PC-3 (cell line): ENCODE results near the gene PDGFRA. TPM values are rescaled to one million over a fixed set of nuclear protein-coding genes. Genes with fewer than 3 reads are reported as not detected.

ENCODE experiments used
- ATAC-seq: fragments of 200-7000 bp; cut with Tn5 transposase; 2 replicates; pipeline ENCODE4 v1.9.1; 2020; ENCODE audit warnings: mild to moderate bottlenecking, moderate library complexity
- BruUV-seq: library from RNA; stranded (reverse); fragments of 400-500 nt; replicated peaks from 2 replicates; lab custom pipeline; 2021; lab: Mats Ljungman, UMichigan
- CTCF ChIA-PET: fragments of 300-600 bp; sonication (Branson Sonifier 250); formaldehyde crosslinking; loops from one replicate; lab custom pipeline; 2022; ENCODE audit warnings: antibody characterized with exemption; lab: Charles Lee
- POLR2A ChIA-PET: fragments of 300-600 bp; sonication (Branson Sonifier 250); formaldehyde crosslinking; loops from one replicate; lab custom pipeline; 2022; ENCODE audit warnings: antibody characterized with exemption; ENCODE audit not compliant: unreplicated experiment; lab: Charles Lee
- DNase-seq: peaks from one replicate; pipeline ENCODE4 v3.0.0-alpha.2; 2015
- H2AFZ ChIP-seq: fragments of 300-600 bp; sonication (generic); 2 replicates; pipeline ENCODE4 v1.6.0; 2016; ENCODE audit warnings: antibody characterized with exemption, low read length
- H3F3A ChIP-seq: fragments of 300-600 bp; sonication (generic); one replicate; pipeline ENCODE4 v1.6.0; 2017; ENCODE audit warnings: antibody characterized with exemption, low read length, control low read depth, mild to moderate bottlenecking; ENCODE audit not compliant: unreplicated experiment
- H3K27ac ChIP-seq: fragments of 300-600 bp; sonication (generic); 2 replicates; pipeline ENCODE4 v1.5.1; 2016; ENCODE audit warnings: mild to moderate bottlenecking, low read length
- H3K27me3 ChIP-seq: fragments of 300-600 bp; sonication (generic); 2 replicates; pipeline ENCODE4 v1.6.1; 2016; ENCODE audit warnings: low read length, mixed read lengths
- H3K36me3 ChIP-seq: fragments of 300-600 bp; sonication (generic); 2 replicates; pipeline ENCODE4 v1.6.1; 2016; ENCODE audit warnings: low read depth, mixed run types, low read length, mixed read lengths
- H3K4me1 ChIP-seq: fragments of 300-600 bp; sonication (generic); 2 replicates; pipeline ENCODE4 v1.5.1; 2016; ENCODE audit warnings: low read length; ENCODE audit not compliant: insufficient read depth
- H3K4me2 ChIP-seq: fragments of 300-600 bp; sonication (generic); 2 replicates; pipeline ENCODE4 v1.6.0; 2016; ENCODE audit warnings: low read length
- H3K4me3 ChIP-seq: fragments of 300-600 bp; sonication (generic); 2 replicates; pipeline ENCODE4 v1.5.1; 2016; ENCODE audit warnings: mild to moderate bottlenecking, low read length, mixed read lengths
- H3K79me2 ChIP-seq: fragments of 300-600 bp; sonication (generic); 2 replicates; pipeline ENCODE4 v1.6.1; 2017; ENCODE audit warnings: low read length, mixed read lengths
- H3K9ac ChIP-seq: fragments of 300-600 bp; sonication (generic); 2 replicates; pipeline ENCODE4 v1.6.0; 2016; ENCODE audit warnings: mild to moderate bottlenecking, low read length
- H3K9me2 ChIP-seq: fragments of 300-600 bp; sonication (generic); replicated peaks from 2 replicates; pipeline ENCODE4 v1.6.1; 2016; ENCODE audit warnings: mixed run types, low read length, mixed read lengths
- H3K9me3 ChIP-seq: fragments of 300-600 bp; sonication (generic); 2 replicates; pipeline ENCODE4 v1.6.1; 2016; ENCODE audit warnings: low read length, mixed read lengths
- H4K20me1 ChIP-seq: fragments of 300-600 bp; sonication (generic); 2 replicates; pipeline ENCODE4 v1.6.1; 2016; ENCODE audit warnings: low read length, mixed read lengths
- CTCF ChIP-seq: fragments of 300-600 bp; sonication (generic); conservative IDR thresholded peaks from 2 replicates; pipeline ENCODE4 v1.5.1; 2017; ENCODE audit warnings: antibody characterized with exemption, low read depth, mild to moderate bottlenecking, low read length
- EZH2 ChIP-seq: fragments of 300-600 bp; sonication (generic); IDR thresholded peaks from one replicate; pipeline ENCODE4 v1.6.1; 2017; ENCODE audit warnings: antibody characterized with exemption, mild to moderate bottlenecking, low read length; ENCODE audit not compliant: unreplicated experiment
- EZH2phosphoT487 ChIP-seq: fragments of 300-600 bp; sonication (generic); IDR thresholded peaks from 2 replicates; pipeline ENCODE4 v1.6.1; 2018; ENCODE audit warnings: mild to moderate bottlenecking, antibody characterized with exemption, low read length, borderline replicate concordance
- intact Hi-C: fragments of 100-400 bp; cut with micrococcal nuclease; formaldehyde crosslinking; loops from 2 replicates; pipeline ENCODE4 v1.9.0; 2023
- total RNA-seq: library from RNA; depleted of rRNA; stranded (reverse); fragments of >200 nt; gene quantifications from 2 replicates; pipeline ENCODE4 v1.2.3, GENCODE V29; 2014

PDGFRA gene
- total RNA-seq, 1 experiment from 2014 or later, result 1.1 TPM

- H3K4me1 ChIP-seq, result no peaks in the 10 kb centered on the region
- no peak overlapping the region for H3K4me2 ChIP-seq
- H3K79me2 ChIP-seq, result no peaks in the 10 kb centered on the region
- intact Hi-C loops, result no loop called here
- DNase-seq (no peak), ATAC-seq (no peak)
- no peak overlapping the region for H3K27ac ChIP-seq
- no peaks in the 10 kb centered on the region for H3F3A ChIP-seq
- TF ChIP-seq EZH2, result no peak
- no peak for TF ChIP-seq CTCF
- no peak for TF ChIP-seq EZH2phosphoT487
- H2AFZ ChIP-seq, result no peak overlapping the region
- ChIA-PET CTCF (no interaction called here), POLR2A (no interaction called here)
- no peaks in the 10 kb centered on the region for H3K36me3 ChIP-seq
- H3K9ac ChIP-seq, result no peak overlapping the region
- BruUV-seq, result no TSS peak
- no peaks in the 10 kb centered on the region for H4K20me1 ChIP-seq
- no peaks in the 10 kb centered on the region for H3K9me3 ChIP-seq
- H3K27me3 ChIP-seq, result peaks cover 50% of the 10 kb centered on the region
- H3K9me2 ChIP-seq, result no peaks in the 10 kb centered on the region
- H3K4me3 ChIP-seq, result no peak overlapping the region
These were observed 61.9 kb downstream of the PDGFRA start for GRCh38 chr4:54290980-54291379.

GRCh38 chr4:54296548-54297203, 67.6 kb downstream of the PDGFRA start:
- Histone ChIP-seq H3K9me3 (no peaks in the 10 kb centered on the region), H3F3A (no peaks in the 10 kb centered on the region), H3K4me2 (no peak overlapping the region), H3K9me2 (no peaks in the 10 kb centered on the region), H3K4me1 (no peaks in the 10 kb centered on the region), H2AFZ (no peak overlapping the region), H4K20me1 (no peaks in the 10 kb centered on the region), H3K27me3 (peaks cover 28% of the 10 kb centered on the region), H3K4me3 (no peak overlapping the region), H3K79me2 (no peaks in the 10 kb centered on the region), H3K9ac (no peak overlapping the region), H3K36me3 (no peaks in the 10 kb centered on the region), H3K27ac (no peak overlapping the region)
- ATAC-seq, result no peak
- ChIA-PET CTCF (no interaction called here), POLR2A (no interaction called here)
- intact Hi-C loops, result no loop called here
- no TSS peak for BruUV-seq
- no peak for DNase-seq
- TF ChIP-seq EZH2, result no peak
- TF ChIP-seq CTCF, result no peak
- no peak for TF ChIP-seq EZH2phosphoT487

DNA sequence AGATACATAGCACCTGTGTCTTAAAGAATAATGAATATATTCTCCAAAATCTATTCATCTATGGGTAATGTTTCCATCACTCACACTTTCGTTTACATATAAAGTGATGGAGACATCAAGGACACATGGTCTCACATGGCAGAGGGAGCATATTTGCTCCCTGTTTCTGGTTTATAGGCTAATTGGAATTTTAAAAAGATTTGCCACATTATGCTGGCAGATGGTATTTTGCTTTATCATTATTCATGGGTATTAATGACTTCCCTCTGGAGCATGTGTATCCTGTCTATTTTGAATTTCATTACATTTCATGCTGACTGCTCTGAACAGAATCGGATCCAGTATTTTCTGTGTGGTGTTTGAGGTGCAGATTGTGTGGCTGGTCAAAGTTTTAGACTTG, 79.0 kb downstream of the PDGFRA start:
- H4K20me1 ChIP-seq, result no peaks in the 10 kb centered on the region
- H3K4me2 ChIP-seq, result no peak overlapping the region
- TF ChIP-seq EZH2, result no peak
- CTCF ChIA-PET, result no interaction called here
- DNase-seq (no peak), ATAC-seq (no peak)
- no peak overlapping the region for H3K27ac ChIP-seq
- H3K9me3 ChIP-seq, result no peaks in the 10 kb centered on the region
- H3K27me3 ChIP-seq, result peaks cover 53% of the 10 kb centered on the region
- H3K4me1 ChIP-seq, result no peaks in the 10 kb centered on the region
- no peak overlapping the region for H3K4me3 ChIP-seq
- H3K36me3 ChIP-seq, result no peaks in the 10 kb centered on the region
- no peaks in the 10 kb centered on the region for H3K79me2 ChIP-seq
- no peak overlapping the region for H2AFZ ChIP-seq
- H3K9ac ChIP-seq, result no peak overlapping the region
- no TSS peak for BruUV-seq
- H3K9me2 ChIP-seq, result no peaks in the 10 kb centered on the region
- intact Hi-C loops, result no loop called here
- H3F3A ChIP-seq, result no peaks in the 10 kb centered on the region
- POLR2A ChIA-PET, result no interaction called here
